Measurements from ENCODE around the gene CLK2.
"Not testable (repeated sequence)": the region's sequence is repeated elsewhere in the genome, so short reads cannot be mapped to it uniquely, and the experiment has no call there.

CLK2 gene

DNA sequence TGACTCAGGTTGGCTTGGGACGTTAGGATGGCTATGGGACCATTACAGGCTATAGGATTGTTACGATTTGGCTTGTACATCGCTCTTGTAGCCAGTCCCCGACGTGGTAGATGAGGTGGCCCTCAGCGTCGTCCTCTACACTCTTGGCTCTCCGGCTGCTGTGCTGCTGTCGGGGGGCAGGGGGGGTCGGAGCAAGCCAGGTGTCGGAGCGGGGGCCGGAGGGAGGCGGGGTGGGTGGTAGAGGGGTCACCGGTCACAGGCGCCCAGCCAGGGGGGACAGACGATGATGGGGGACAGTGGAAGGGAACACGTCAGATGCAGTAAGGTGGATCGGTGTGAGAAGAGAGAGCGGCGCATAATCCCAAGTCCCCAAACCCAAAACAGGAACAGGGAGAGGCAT is 4.7 kb downstream of the CLK2 start:
- DNase-seq (ENCODE audit: low read depth in 1 of 2, low spot score in 1 of 2), result no peak

DNA sequence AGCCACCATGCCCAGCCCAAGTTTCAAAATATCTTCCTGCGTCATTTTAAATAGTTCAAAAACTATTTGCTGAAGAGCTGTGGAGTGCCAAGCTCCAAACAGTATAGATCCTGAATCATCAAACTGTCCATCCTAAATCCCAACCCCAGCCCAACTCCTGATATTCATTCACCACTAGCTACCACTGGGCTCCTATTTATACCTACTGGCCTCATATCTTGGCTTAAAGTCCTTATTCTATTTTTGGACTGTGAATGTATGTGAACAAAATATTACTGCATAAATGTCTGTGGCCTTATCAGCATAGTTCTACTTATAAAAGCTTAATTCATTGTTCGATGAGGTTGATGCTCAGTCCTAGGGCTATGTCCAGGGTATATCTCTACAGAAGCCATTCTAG is 5.9 kb downstream of the CLK2 start:
- no peak for DNase-seq (ENCODE audit: low read depth in 1 of 2, low spot score in 1 of 2)

DNA sequence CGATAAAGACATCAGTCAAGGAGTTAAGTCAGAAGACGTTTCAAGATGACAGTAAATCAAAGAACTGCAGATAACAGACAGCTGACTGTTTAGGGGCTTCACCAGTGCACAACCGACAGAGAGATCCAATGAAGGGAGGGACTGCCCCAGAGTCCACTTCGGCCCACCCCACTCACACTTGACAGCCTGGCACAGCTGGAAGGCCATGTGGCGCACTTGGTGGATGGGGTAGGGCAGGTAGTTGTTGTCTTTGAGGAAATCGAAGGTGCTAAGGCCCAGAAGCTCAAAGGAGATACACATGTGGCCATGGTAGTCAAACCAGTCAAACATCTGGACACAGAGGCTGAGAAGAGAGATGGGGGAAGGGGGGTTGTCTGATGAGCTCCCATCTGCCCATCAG is 6.8 kb downstream of the CLK2 start:
- DNase-seq (ENCODE audit: low read depth in 1 of 2, low spot score in 1 of 2), result no peak

DNA sequence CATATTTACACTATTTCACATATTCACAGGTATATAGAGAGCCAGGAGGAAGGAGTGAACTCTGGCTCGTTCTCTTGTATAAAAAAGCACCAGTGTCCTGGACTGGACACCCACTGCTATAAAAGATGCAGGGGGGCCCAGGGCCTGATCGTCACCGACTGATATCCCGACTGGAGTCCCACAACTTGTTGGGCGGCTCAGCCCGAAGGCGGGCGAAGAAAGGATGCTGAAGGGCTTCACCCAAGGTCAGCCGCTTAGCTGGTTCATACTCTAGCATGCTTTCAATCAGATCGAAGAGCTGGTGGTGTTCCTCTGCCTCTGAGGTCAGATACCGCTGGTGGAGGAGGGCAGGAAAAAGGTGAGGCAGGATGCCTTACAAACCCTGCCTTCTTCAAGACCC is 10.2 kb downstream of the CLK2 start:
- no peak for DNase-seq (ENCODE audit: low read depth in 1 of 2, low spot score in 1 of 2)

DNA sequence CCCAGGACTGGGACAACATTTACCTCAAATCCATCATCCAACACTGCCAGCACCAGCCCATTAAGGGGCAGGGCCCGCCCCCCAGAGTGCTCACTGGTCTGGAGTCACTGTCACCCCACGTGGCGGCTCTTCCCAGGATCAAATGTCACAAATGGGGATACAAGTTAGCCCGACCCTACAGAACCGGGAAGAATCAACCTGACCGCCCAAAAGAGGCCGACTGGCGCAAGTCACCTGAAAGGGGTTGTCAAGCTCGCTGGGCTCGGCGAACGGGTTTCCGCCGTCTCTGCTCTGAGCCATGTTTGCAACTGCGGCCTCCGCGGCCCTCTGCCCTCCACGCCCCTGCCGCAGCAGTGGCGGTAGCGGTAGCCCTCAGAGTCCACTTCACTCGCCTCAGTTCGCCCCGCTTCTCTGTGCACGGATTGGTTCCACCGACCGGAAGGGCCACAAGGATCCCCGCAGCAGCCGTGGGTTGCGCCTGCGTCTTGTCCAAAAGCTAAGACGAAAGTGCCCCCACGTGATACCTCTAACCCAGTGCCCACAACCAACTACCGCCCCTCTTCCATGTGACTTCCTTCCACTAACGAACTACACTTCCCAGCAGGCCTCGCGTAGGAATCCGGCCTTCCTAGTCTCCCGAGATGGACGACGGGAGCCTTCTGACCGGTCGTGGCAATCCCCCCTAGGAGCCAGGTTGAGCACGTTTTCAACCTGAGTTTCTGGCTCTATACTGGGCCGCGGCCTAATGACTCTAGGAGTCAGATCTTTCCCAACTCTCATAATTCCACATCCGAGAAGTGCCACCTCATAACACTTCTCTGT is 11.2 kb downstream of the CLK2 start, which contains the start of gene SCAMP3:
SCAMP3 (minus strand) TSS at position 509 of the 822 bp plus-strand sequence; CDS start at position 300, 209 bp downstream.
- peak; percentile 67 to 76 for DNase-seq (ENCODE audit: low read depth in 1 of 2, low spot score in 1 of 2)

DNA sequence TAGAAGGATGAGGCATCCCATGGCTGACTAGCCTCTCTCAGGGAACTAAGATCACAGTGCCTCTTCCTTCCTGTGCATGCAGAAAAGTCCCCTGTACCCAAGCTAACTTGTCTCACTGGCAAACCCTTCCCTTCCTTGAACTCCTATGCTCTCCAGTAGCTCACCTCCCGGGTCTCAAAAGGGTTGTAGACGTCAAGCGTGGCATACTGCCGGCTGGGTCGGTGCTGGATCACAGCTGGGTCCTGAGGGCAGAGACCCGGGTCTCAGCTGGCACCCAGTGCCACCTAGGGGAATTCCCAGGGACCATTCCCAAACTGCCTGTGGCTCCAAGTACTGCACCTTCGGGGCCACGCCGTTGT is 11.8 kb downstream of the CLK2 start:
- no peak for DNase-seq (ENCODE audit: low read depth in 1 of 2, low spot score in 1 of 2)

DNA sequence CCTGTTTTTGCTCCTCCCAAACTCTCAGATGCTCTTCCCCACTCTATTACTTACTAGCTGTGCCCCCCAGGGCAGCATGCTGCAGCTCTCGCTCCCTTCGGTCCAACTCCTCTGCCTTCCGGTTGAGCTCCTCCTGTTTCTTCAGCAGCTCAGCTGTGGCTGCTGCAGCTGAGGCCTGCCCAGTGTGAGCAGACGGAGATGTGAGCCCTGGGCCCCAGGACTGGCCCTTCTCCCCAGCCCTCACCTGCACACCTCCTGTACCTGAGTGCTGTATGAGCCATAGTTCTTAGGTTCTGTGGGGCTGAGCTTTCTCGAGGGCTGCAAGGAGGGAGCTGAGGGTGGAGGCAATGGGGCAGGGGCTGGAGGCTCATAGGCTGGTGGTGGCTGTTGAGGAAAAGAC is 13.0 kb downstream of the CLK2 start:
- DNase-seq (ENCODE audit: low read depth in 1 of 2, low spot score in 1 of 2), result no peak

DNA sequence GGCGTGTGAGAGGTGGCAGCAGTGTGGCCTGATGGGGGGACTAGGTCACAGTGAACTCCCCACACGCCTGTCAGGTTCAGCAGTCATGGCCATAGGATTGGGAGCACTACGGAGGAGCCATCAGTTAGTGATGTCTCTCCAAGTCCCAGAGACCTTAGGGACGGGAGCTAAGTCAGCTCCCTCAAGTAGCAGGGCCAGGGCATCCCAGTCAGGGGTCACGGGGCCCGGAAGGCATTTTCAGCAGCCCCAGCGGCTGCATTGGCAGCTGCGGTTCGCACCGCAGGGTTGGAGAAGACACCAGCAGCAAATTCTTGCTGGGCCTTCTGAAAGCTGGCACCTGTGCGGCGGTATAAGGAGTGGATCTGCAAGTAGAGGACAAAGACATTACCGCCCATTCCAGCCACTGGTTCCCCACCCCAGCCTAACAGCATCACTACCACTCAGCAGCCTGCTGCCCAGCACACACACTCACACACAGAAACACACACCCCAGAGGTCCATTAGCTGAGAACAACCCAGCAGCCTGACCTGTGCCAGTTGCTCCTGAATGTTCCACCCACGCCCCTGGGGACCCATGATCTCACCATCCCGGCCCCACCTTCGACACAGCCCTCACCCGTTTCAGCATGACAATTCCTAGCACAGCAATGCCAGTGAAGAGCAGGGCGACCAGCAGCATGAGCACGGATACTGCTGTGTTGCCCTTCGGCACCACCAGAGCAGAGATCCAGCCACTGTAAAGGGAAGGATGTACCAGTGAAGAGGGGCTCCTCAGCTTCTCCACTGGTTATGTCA is 17.0 kb downstream of the CLK2 start:
- no peak for DNase-seq (ENCODE audit: low read depth in 1 of 2, low spot score in 1 of 2)

DNA sequence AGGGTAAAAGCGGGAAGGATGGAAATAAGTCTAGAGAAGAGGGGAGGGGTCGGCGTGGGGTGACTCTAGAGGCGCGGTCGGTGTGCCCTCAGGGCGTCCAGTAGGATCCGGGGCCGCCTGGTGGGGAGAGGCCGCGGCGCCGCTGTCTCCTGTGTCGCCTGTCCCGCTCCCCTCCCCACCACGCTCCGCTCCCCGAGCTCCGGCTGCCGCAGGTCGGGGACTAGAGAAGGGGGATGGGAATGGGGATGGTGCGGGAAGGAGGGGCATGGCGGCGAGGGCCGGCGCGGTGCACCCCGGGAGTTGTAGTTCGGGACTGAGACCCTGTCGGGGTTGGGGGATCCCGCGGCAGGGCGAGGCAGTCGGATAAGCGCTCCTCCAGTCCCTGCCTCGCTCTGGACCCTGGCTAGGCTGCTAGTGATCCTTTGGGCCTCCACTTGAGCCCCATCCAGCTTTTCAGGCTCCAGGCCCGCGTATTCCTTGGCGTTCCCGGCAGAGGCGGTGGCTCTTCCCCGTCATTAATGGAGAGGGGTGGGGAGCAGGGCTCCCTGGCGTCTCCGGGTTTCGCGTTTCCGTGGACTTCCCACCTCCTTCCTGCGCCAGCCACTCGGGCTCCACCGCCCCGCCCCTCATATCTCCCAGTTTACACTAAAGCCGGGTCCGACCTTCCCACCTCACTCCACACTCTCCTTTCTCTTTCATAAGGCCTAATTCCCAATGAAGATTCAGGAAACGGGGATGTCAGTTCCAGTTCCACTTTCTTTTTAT is 17.9 kb downstream of the CLK2 start, which contains the start of gene ENTREP3:
ENTREP3 (minus strand) TSS at position 241 of the 765 bp plus-strand sequence. CDS start 606 bp downstream, outside the sequence.
- peak; percentile 39 to 65 for DNase-seq (ENCODE audit: low read depth in 1 of 2, low spot score in 1 of 2)

DNA sequence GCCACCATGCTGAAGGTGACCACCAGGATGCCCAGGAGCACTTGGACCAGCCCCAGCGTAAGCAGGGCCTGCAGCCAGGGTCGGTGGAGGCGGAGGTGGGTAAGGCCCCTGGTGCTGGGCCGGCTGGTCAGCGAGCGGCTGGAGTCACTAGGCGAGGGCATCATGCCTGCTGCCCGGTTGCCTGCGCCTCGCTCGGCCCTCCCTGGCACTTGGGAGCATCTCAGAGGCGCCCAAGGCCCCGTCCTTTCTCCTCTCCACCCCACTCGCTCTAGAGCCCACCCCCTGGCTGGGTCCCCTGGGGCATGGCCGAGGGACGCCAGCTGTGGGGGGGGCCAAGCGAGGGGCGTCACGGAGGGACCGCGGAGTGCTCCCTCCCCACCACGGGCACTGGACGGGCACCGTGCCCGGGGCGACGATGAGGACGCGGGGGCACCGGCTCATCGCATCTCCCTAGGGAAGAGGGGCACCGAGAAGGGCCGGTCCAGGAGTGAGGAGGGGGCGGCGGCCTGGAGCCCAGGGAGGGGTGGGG is 18.5 kb downstream of the CLK2 start:
- DNase-seq (ENCODE audit: low read depth in 1 of 2, low spot score in 1 of 2), result no peak

DNA sequence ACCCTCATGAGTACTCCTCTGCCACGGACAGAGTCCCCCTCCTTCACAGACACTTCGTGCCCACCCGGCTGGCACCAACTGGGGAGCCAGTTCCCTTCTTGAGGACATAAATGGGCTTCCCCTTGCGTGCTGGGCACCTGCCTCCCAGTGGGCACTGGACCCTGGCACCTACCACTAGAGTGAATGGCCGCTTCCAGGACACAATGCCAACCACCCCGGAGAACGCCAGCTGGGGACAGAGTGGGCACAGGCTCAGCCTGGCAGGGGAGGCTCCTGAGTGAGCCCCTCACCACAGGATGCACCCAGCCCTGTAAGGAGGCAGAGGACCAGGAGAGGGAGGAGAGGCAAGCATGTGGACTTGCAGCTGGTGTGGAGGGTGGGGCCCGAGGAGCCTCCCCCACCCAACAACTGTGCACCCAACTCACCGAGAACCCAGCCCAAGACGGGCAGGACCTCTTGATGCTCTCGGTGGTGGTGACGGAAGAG is 19.0 kb downstream of the CLK2 start:
- no peak for DNase-seq (ENCODE audit: low read depth in 1 of 2, low spot score in 1 of 2)

DNA sequence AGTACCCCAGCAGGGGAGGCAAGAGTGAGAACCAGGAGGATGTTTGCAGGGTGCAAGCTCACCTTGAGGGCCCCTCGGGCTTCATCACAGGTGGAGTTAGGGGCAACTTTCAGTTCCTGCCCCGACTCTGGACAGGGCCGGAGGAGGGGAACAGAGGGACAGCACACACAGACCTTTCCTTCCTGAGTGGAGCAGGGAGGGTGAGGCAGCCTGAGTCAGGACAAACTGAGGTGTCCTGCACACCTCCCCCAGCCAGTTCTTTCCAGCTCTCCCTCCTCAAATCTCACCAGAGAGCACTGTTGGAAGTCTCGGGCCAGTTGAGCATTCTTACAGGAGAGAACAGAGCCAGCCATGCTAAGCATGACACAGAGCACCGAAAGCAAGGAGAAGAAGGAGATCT is 19.5 kb downstream of the CLK2 start:
- DNase-seq (ENCODE audit: low read depth in 1 of 2, low spot score in 1 of 2), result no peak

DNA sequence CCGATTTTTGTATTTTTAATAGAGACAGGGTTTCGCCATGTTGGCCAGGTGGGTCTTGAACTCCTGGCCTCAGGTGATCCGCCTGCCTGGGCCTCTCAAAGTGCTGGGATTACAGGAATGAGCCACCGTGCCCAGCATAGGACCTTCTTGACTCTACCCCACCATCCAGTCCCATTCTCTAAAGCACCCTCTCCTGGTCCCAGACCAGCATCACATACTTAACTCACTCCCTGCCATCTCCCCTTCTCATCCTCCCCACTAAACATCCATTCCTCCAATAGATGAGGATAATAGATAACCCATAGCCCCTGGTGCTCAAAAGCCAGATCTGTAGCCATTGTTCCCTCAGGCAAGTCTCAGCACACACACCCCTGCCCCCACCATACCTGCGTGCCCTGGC is 20.1 kb downstream of the CLK2 start:
- no peak for DNase-seq (ENCODE audit: low read depth in 1 of 2, low spot score in 1 of 2)

DNA sequence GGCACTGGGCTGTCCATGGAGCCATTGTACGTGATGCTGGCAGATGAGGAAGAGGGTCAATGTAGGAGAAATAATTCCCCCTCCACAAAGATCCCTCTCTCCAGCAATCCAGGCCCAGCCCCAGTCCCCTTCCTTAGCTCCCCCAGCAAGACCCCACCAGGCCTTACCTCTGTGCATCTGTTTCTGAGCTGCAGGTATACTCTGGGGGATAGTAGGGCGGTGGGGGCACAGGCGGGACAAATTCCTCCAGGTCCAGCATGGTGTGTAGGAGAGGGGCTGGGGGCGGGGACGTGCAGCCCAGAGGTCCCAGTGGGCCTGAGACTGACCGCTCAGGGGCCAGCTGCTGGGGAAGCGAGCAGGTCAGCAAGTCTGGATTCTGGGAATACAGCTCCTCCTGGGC is 21.7 kb downstream of the CLK2 start:
- no peak for DNase-seq (ENCODE audit: low read depth in 1 of 2, low spot score in 1 of 2)

DNA sequence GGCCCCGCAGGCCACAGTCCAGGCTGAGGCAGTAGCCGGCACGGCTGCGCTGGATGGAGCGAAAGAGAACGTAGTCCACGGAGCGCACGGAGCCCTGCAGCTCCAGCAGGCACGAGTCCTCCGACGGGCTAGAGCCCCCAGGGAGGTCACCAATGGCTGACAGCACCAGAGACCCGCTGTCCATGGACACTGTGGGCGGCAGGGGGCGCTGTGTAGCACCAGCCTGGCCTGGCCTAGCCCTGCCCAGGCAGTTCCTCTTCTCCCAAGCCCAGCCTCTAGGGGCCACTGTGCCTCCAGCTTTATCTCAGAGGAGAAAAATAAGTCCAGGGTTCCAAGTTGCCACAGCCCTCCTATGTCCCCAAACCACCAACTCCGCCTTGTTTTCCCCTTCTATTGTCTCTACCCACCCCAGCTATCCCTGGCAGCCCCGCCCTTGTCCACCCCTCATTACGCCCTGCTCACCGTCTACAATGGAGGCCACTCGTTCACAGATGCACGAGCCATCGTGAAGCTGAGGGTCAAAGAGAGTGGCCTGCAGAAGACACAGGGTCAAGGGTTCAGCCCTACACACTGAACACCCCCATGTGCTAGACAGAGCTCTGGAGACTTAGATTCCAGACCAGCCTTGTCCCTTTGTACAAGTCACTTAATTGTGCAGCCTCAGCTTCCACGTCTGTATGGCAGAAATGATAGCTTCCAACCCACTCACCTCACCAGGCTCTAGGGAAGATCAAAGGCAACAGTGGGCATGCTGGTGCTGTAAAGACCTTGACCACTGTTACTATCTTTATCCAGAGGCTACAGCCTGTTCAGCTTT is 22.5 kb downstream of the CLK2 start:
- peak; percentile 95 to 96 for DNase-seq (ENCODE audit: low read depth in 1 of 2, low spot score in 1 of 2)

DNA sequence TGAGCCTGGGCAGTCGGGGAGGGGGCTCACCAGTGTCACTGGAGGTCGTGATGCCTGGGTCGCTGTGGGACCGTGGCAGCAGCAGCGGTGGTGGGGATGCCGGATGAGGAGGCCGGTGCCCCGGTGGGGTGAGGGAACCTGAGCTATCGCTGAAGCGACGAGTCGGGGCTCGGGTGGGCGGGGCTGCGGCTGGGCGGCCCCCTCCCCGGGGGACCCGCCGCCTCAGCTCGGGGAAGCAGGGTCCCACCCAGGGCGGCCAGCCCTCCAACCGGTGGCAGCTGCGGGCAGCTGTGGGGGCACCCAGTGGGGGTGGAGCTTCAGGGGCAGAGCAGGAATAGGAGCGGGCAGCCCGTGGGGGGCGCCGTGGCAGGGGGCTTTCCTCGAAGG is 23.1 kb downstream of the CLK2 start:
- no peak for DNase-seq (ENCODE audit: low read depth in 1 of 2, low spot score in 1 of 2)

DNA sequence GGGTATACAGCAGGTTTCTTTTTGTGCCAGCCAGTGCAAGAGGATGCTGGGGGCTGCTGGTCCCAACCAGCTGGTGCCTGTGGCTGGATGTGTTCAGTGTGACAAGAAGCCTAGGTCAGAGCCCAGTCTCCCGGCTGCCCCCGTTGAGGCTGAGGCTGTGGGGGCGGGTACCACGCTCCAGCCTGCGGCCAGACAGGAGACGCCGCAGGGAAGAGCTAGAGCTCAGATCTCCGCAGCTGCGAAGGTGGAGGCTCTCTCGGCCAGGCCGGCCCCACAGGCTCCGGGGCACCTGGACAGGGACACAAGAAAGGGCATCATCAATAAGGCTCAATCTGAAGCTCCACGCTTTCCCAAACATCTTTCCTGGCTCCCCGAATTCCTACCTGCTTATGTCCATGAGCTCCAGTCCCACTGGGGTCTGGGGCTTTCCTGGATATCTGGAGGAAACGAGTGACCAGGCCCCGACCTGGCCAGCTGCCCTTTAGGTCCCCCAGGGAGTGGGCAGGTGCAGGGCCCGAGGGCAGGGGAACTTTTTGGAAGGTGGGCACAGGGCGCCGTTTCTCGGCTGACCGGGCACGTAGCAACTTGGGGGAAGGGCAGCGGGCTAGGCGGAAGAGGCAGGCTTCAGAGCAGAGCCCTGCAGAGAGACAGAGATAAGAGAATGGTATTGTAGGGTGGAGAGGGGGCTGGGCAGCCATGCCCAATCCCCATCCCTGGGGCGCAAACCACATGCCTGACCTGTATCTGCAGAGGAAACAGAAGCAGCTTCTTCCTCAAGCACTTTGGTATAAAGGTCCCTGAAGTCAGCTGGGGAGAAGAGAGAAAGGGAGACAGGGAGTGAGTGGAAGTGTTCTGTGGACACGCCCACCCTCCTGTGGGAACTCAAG is 25.4 kb downstream of the CLK2 start:
- no peak for DNase-seq (ENCODE audit: low read depth in 1 of 2, low spot score in 1 of 2)

DNA sequence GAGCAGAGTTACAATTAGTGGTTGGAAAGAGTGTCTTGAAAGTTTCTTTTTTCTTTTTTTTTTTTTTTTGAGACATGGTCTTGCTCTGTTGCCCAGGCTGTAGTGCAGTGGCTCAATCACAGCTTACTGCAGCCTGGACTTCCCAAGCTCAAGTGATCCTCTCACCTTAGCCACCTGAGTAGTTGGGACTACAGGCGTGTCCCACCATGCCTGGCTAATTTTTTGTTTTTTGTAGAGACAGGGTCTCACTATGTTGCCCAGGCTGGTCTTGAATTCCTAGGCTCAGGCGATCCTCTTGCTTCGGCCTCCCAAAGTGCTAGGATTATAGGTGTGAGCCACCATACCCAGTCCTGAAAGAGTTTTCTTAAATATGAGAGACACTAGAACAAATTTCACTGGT is 26.5 kb downstream of the CLK2 start:
- not testable (repeated sequence) for DNase-seq (ENCODE audit: low read depth in 1 of 2, low spot score in 1 of 2)

DNA sequence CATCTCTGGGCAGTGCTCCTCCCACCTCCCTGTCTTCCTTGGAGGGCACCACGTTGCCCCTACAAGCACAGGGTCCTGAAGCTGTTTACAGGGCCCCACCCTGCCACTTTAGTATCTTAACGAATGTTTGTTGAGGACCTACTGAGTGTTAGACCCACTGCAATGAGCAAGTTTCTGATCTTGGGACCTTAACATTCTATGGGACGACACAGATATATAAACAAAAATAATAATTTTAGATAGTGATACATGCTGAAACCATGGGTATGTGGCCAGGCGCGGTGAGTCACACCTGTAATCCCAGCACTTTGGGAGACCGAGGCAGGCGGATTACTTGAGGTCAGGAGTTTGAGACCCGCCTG is 28.2 kb downstream of the CLK2 start:
- no peak for DNase-seq (ENCODE audit: low read depth in 1 of 2, low spot score in 1 of 2)
